GM12891 (cell line): ENCODE data around the gene PTGER2.

Experiments used
- POLR2A ChIP-seq: IDR thresholded peaks from 2 replicates; pipeline ENCODE4 v1.6.1; 2011; ENCODE audit warnings: low read depth, low read length, control low read depth
- POLR2AphosphoS5 ChIP-seq: IDR thresholded peaks from 2 replicates; pipeline ENCODE4 v1.6.1; 2011; ENCODE audit warnings: low read depth, low read length, control low read depth
- SPI1 ChIP-seq: IDR thresholded peaks from 2 replicates; pipeline ENCODE4 v1.6.1; 2011; ENCODE audit warnings: low read depth, low read length, control low read depth
- TAF1 ChIP-seq: IDR thresholded peaks from 2 replicates; pipeline ENCODE4 v1.6.1; 2011; ENCODE audit warnings: low read depth, low read length, control low read depth

GRCh38 chr14:52329678-52330369 lies 15.7 kb downstream of the PTGER2 start:
- no peak for TF ChIP-seq POLR2AphosphoS5
- TF ChIP-seq POLR2A = no peak
- TF ChIP-seq SPI1 = no peak
- no peak for TF ChIP-seq TAF1
